SK-N-MC (cell line): ENCODE results near the gene TBC1D2B.

Experiments used
- EZH2 ChIP-seq: fragments of 200-600 bp; sonication (generic); IDR thresholded peaks from one replicate; pipeline ENCODE4 v1.6.1; 2017; ENCODE audit warnings: antibody characterized with exemption
- FOXP2 ChIP-seq: optimal IDR thresholded peaks from 2 replicates; pipeline ENCODE3; 2011; ENCODE audit warnings: mild to moderate bottlenecking, moderate library complexity; ENCODE audit not compliant: insufficient read depth; ENCODE audit errors: extremely low read length, control extremely low read depth
- POLR2AphosphoS5 ChIP-seq: IDR thresholded peaks from 2 replicates; pipeline ENCODE4 v1.6.1; 2012; ENCODE audit warnings: mild to moderate bottlenecking, low read depth, low read length, borderline replicate concordance

- TF ChIP-seq EZH2 (no peak), POLR2AphosphoS5 (no peak), FOXP2 (no peak)
These were observed 118.1 kb downstream of the TBC1D2B start for GRCh38 chr15:77959432-77959879.
